Activated CD8-positive, alpha-beta memory T cell treated with anti-CD3 and anti-CD28 coated beads, Interleukin-2, amount 50 U/mL, for 24 hours (primary cell): ENCODE measurements around the gene PTPRH.
A peak's percentile ranks its signal among the peaks of the same experiment; 100 is the strongest.
"Not testable (repeated sequence)": the region's sequence is repeated elsewhere in the genome, so short reads cannot be mapped to it uniquely, and the experiment has no call there.

Experiments used
- DNase-seq: peaks from one replicate; pipeline ENCODE4 v3.0.0-alpha.2; 2020; ENCODE audit errors: extremely low read depth

PTPRH gene

DNA sequence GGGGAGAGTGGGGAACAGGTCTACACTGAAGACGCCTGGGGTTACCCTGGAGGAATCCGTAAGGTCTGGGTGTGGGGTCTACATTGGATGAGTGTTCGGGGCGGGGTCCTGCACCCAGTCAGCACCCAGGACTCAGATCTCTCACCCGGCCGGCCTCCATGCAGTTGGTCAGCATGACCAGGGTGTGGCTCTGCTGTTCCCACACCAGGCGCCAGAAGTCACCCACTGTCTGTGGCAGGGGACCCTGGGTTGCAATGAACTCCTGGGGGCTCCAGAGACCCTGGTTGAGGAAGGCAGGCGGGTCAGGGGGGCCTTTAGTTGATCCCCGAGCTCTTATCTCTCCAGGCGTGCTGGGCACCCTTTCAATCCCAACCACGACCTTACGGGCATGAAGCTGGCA, 23.2 kb downstream of the PTPRH start:
- DNase-seq, result no peak

DNA sequence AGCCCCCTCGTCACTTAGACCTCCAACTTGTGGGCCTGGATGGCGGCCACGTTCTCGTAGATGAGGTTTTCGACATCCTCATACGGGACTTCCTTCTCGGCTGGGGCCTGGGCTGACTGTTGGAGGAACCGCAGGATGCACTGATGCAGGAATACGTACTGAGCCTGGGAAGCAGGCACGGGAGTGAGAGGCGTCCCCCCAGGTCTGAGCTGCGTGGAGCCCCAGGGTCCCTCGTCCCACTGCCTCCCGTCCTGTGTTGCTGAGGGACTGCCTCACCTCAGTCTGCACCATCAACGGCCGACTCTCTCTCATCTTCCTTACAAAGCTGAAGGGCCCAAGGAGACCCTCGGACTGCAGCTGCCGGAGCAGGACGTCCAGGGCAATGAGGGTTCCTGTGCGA, 27.6 kb downstream of the PTPRH start:
- DNase-seq, result no peak

- no peak for DNase-seq
Observed at GRCh38 chr19:55179606-55180484, 29.5 kb downstream of the PTPRH start, which contains the start of gene SYT5. Gene SYT5 (minus strand): TSS chr19:55180289. CDS start chr19:55179041, 1,248 bp downstream.

DNA sequence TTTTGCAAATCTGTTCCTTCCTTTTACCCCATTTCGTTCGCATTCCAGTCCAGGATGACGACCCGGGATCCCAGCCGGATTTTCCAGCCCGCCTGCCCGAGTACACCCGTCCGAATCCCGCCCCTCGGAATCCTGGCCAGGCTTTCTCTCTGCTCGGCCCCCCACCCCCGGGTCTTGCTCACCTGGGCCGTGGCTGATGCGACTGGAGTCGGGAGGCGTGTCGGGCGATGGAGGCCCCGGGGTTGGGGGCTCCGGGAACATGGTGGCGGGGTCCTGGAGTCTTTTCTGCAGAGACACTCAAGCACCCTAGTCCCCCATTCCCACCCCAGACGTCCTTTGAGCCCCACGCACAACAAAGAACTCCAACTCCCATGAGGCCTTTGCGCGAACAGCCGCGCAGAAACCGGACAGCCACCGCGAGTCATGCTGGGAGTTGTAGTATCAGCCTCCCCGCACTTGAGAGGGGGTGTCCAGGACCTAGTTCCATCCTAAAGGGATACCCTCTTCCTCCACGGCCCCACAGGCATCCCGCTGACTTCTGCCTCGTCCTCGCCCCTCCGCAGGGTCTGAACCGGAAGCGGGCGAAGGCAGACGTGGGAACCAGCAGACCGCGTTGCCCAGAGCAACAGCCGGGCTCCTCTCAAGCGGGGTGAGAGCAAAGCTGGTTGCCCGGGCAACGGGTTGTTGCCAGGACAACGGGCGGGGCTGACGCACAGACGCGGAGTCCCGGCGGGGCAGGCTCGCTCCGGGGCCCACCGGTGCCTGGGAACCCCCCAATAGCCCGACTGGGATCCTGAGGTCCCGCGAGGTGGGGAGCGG, 30.3 kb downstream of the PTPRH start:
- DNase-seq, result peak; percentile 82

GRCh38 chr19:55176076-55176475, 33.2 kb downstream of the PTPRH start:
- DNase-seq, result no peak

- no peak for DNase-seq
Observed at GRCh38 chr19:55175117-55175867, 34.0 kb downstream of the PTPRH start.

- DNase-seq, result no peak
Observed at GRCh38 chr19:55174425-55175116, 34.7 kb downstream of the PTPRH start.

DNA sequence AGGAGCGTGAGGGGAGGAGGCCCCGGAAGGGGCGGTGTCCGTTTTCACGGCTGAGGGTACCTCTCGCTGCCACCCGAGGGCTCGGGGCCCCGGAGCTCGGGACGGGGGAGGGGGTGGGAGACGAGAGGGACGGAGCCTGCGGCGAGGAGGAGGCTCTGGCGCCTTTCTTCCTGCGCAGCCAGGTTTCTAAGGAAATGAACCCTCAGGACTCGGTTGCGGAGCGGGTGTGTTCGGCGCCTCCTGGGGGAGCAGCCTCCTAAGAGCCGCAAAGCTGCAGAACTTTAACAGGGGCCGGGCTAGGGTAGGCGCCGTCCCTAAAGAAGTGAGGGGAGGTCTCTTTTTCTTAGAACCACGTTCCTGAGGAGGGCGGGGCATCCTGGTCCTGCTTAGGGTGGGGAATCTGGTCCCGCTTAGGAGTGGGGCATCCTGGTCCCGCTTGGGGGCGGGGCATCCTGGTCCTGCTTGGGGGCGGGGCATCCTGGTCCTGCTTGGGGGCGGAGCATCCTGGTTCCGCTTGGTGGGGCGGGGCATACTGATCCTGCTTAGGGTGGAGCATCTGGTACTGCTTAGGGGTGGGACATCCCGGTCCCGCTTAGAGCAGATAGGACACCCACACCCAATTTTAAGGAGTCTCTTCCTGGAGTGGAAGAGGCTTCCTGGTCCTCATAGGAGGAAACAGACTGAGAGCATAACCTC, 35.4 kb downstream of the PTPRH start:
- no peak for DNase-seq

GRCh38 chr19:55173186-55173713, 36.1 kb downstream of the PTPRH start:
- DNase-seq, result no peak

- DNase-seq, result no peak
Observed at GRCh38 chr19:55172741-55173140, 36.6 kb downstream of the PTPRH start.

- DNase-seq, result not testable (repeated sequence)
Observed at GRCh38 chr19:55172318-55172717, 37.0 kb downstream of the PTPRH start.

DNA sequence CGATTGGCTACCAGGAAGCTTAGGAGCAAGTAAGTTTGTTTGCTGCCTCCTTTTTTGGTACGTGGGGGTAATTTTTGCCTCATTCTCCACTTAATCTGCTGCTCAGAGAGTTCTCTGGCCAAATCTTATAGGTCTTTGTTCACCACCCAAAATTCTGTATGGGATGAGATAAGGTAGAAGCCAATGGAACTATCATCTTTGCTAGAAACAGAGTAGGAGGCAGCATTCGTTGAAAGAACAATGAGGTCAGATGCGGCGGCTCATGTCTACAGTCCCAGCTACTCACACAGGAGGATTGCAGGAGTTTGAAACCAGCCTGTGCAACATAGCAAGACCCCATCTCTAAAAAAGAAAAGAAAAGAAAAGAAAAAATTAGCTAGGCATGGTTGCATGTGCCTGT, 37.9 kb downstream of the PTPRH start:
- DNase-seq, result no peak

DNA sequence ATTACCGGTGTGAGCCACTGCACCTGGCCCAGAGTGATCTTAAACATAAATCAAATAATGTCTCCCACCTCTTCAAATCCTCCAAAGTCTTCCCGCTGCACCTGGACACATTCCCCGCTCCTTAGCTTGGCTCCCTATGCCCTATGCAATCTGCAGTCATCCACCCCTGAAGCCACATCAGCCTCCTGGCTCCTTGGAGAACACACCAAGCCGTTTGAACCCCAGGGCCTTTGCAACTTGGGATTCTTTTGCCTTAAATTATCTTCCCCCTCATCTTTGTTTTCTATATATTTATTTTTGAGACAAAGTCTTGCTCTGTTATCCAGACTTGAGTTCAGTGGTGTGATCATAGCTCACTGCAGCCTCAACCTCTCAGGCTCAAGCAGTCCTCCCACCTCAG, 40.2 kb downstream of the PTPRH start:
- DNase-seq, result no peak

DNA sequence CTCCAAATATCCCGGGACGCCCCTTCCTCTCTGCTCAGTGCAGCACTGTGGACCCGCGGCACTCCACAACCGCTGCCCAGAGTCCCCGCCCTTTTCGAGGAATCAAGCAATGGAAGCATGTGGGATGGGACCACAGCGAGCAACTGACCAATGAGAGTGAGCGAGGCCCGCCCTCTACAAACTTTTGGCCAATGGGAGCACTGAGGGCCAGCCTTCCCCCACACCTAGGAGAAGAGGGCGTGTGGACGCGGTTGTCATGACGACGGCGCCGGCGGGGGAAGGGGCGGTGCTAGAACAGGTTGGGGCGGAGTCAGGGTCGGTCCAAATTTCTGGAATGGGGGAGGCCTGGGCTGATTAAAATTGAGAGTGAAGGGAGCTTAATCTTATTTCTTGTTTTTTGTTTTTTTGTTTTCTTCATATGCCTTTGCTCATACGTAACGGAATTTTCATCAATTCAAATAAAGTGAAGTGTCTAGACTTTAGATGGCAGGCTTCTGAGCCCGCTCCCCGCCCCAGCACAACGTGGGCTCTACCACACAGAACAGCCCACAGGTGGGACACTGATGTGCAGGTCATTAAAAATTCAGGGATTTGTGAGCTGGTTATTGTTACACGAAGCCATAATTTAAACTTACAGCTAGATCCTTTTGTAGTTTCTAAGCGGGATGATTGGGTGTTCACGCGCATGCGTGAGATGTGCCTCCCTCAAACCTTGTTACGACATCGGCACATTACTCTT, 42.6 kb downstream of the PTPRH start, which contains the start of gene DNAAF3:
DNAAF3 (minus strand) TSS at position 84 of the 739 bp plus-strand sequence. CDS start 200 bp downstream, outside the sequence.
- DNase-seq, result peak; percentile 44

- no peak for DNase-seq
Observed at GRCh38 chr19:55165952-55166529, 43.3 kb downstream of the PTPRH start.

- no peak for DNase-seq
Observed at GRCh38 chr19:55161571-55162322, 47.6 kb downstream of the PTPRH start.

GRCh38 chr19:55160986-55161365, 48.3 kb downstream of the PTPRH start:
- DNase-seq, result no peak

GRCh38 chr19:55160128-55160985, 48.9 kb downstream of the PTPRH start:
- DNase-seq, result peak; percentile 71
